Large intestine (tissue), 3 donors: ENCODE results near the gene TRAPPC2L. TPM values are rescaled to one million over a fixed set of nuclear protein-coding genes. Genes with fewer than 3 reads are reported as not detected.

Experiments
- DNase-seq, 2 donors: peaks; one replicate each; pipeline versions ENCODE4 v3.0.0 to v3.0.0-alpha.2; 2013
- H3K27ac ChIP-seq: one replicate; pipeline ENCODE4 v1.5.1; 2013; ENCODE audit warnings: low read length
- H3K27me3 ChIP-seq: 2 replicates; pipeline ENCODE4 v1.6.1; 2013; ENCODE audit warnings: low read length; ENCODE audit not compliant: control insufficient read depth, insufficient read depth
- H3K36me3 ChIP-seq: 2 replicates; pipeline ENCODE4 v1.6.1; 2013; ENCODE audit warnings: low read length; ENCODE audit not compliant: control insufficient read depth, insufficient read depth
- H3K4me1 ChIP-seq: one replicate; pipeline ENCODE4 v1.6.1; 2013; ENCODE audit warnings: low read length; ENCODE audit not compliant: control insufficient read depth, insufficient read depth
- H3K4me3 ChIP-seq: one replicate; pipeline ENCODE4 v1.5.1; 2013; ENCODE audit warnings: low read length
- H3K9me3 ChIP-seq: one replicate; pipeline ENCODE4 v1.6.1; 2013; ENCODE audit warnings: mild to moderate bottlenecking, low read depth, low read length, moderate library complexity; ENCODE audit not compliant: control insufficient read depth
- WGBS: methylation state at CpG from one replicate; pipeline ENCODE4 v1.1.5; 2013; ENCODE audit warnings: low lambda C conversion rate; ENCODE audit not compliant: insufficient coverage; 5-methylcytosine and 5-hydroxymethylcytosine counted together
- polyA plus RNA-seq: library from polyadenylated mRNA; unstranded; fragments of 120-200 nt; gene quantifications from one replicate; pipeline ENCODE4 v1.2.1, GENCODE V29; 2013

TRAPPC2L gene
- polyA plus RNA-seq, 1 donor: 96.0 TPM

GRCh38 chr16:88901718-88902337, 44.9 kb downstream of the TRAPPC2L start:
- no peaks in the 10 kb centered on the region for H3K4me1 ChIP-seq
- no peaks in the 10 kb centered on the region for H3K27me3 ChIP-seq
- no CpG with 5 or more reads among the region's 26 CpGs for WGBS
- no peak overlapping the region for H3K4me3 ChIP-seq
- no peak for DNase-seq
- no peak overlapping the region for H3K27ac ChIP-seq
- H3K9me3 ChIP-seq: no peaks in the 10 kb centered on the region
- no peaks in the 10 kb centered on the region for H3K36me3 ChIP-seq

- H3K4me3 ChIP-seq: no peak overlapping the region
- H3K4me1 ChIP-seq: no peaks in the 10 kb centered on the region
- WGBS: 80% methylated on average over 1 of the region's 16 CpGs
- no peaks in the 10 kb centered on the region for H3K36me3 ChIP-seq
- H3K9me3 ChIP-seq: no peaks in the 10 kb centered on the region
- no peaks in the 10 kb centered on the region for H3K27me3 ChIP-seq
- no peak overlapping the region for H3K27ac ChIP-seq
- no peak for DNase-seq
Measured at GRCh38 chr16:88902744-88903143, 45.8 kb downstream of the TRAPPC2L start.

GRCh38 chr16:88903267-88903666, 46.3 kb downstream of the TRAPPC2L start:
- Histone ChIP-seq H3K4me3 (no peak overlapping the region), H3K27ac (no peak overlapping the region), H3K27me3 (no peaks in the 10 kb centered on the region), H3K36me3 (no peaks in the 10 kb centered on the region), H3K4me1 (no peaks in the 10 kb centered on the region), H3K9me3 (no peaks in the 10 kb centered on the region)
- no CpG with 5 or more reads among the region's 14 CpGs for WGBS
- DNase-seq: no peak

DNA sequence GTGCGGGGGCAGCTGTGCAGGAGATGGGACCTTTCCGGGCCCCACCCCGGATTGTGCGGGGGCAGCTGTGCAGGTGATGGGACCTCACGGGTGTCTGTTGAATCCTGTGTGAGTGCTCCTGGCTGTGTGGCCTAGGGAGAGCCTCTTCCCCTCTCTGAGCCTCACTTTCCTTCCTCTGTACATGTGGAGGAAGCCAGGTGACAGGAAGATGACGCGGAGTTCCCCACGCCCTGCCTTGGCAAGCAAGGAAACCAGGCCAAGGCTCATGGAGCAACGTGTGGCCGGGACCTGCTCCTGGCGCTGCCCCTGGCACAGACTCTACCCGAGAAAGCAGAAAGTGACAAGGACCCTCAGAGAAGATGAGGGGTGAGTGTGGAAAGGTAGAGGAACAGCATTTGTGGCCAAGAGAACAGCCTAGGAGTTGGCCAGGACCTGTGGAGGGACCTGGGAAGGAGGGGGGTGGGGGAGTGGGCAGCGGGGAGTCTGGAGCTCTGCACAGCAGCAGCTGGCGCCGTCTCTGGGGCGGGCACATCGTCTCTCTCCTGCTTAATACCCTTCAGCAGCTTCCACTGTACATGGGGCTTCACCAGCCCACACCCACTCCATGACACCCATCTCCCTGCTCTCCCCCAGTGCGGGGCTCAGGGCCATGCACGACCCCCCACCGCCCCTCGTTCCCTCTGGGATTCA, 47.9 kb downstream of the TRAPPC2L start:
- H3K4me3 ChIP-seq: no peak overlapping the region
- H3K27me3 ChIP-seq: no peaks in the 10 kb centered on the region
- WGBS: no CpG with 5 or more reads among the region's 21 CpGs
- H3K4me1 ChIP-seq: no peaks in the 10 kb centered on the region
- H3K36me3 ChIP-seq: no peaks in the 10 kb centered on the region
- no peak for DNase-seq
- H3K9me3 ChIP-seq: peaks cover under 1% of the 10 kb centered on the region
- no peak overlapping the region for H3K27ac ChIP-seq

DNA sequence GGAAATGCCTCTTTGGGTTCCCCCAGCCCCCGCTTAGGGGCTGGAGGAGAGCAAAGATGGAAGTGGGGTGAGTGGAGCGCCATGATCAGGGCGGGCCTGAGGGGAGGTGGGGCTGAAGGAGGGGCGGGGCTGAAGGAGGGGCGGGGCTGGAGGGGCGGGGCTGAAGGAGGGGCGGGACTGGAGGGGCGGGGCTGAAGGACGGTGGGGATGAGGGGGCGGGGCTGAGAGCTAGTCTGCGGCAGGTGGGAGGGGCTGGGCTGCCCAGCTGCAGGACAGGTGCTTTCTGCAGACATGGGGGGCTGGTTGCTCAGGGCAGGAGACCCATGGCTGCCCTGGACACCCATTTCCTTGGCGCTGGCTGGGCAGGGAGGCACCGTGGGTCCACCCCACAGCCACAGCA, 48.6 kb downstream of the TRAPPC2L start:
- no peak for DNase-seq
- no peaks in the 10 kb centered on the region for H3K27me3 ChIP-seq
- H3K27ac ChIP-seq: no peak overlapping the region
- no CpG with 5 or more reads among the region's 13 CpGs for WGBS
- H3K9me3 ChIP-seq: peaks cover 4% of the 10 kb centered on the region
- H3K36me3 ChIP-seq: no peaks in the 10 kb centered on the region
- H3K4me3 ChIP-seq: no peak overlapping the region
- H3K4me1 ChIP-seq: no peaks in the 10 kb centered on the region

DNA sequence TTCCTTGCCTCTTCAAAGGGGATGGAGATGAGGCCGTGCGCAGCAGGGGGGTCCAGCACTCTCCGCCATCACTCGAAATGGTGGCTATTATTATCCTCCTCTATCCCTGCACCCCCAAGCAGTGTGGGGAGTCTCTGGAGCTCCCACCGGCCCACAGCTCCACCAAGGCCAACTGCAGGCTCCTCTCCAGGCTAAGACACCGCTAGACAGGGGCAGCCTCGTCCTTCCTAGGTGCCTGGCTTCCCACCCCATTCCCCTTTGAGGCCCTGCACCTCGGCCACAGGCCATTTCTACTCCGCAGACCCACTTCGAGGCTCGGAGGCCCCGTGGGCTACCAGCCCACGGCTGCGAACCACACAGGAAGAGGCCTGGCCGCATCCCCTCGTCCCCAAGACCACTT, 49.1 kb downstream of the TRAPPC2L start:
- DNase-seq: no peak
- H3K27ac ChIP-seq: no peak overlapping the region
- no peaks in the 10 kb centered on the region for H3K27me3 ChIP-seq
- no peak overlapping the region for H3K4me3 ChIP-seq
- H3K36me3 ChIP-seq: no peaks in the 10 kb centered on the region
- no CpG with 5 or more reads among the region's 16 CpGs for WGBS
- H3K9me3 ChIP-seq: peaks cover 4% of the 10 kb centered on the region
- H3K4me1 ChIP-seq: no peaks in the 10 kb centered on the region

GRCh38 chr16:88906535-88907105, 49.7 kb downstream of the TRAPPC2L start:
- Histone ChIP-seq H3K27me3 (no peaks in the 10 kb centered on the region), H3K4me3 (no peak overlapping the region), H3K27ac (no peak overlapping the region), H3K36me3 (no peaks in the 10 kb centered on the region), H3K4me1 (no peaks in the 10 kb centered on the region), H3K9me3 (peaks cover 4% of the 10 kb centered on the region)
- WGBS: no CpG with 5 or more reads among the region's 22 CpGs
- DNase-seq: no peak

- Histone ChIP-seq H3K4me1 (no peaks in the 10 kb centered on the region), H3K36me3 (no peaks in the 10 kb centered on the region), H3K4me3 (no peak overlapping the region), H3K27ac (no peak overlapping the region), H3K9me3 (peaks cover 4% of the 10 kb centered on the region), H3K27me3 (no peaks in the 10 kb centered on the region)
- WGBS: no CpG with 5 or more reads among the region's 4 CpGs
- DNase-seq: no peak
Measured at GRCh38 chr16:88907768-88908167, 50.8 kb downstream of the TRAPPC2L start.

GRCh38 chr16:88908307-88908706, 51.4 kb downstream of the TRAPPC2L start:
- H3K9me3 ChIP-seq: peaks cover 4% of the 10 kb centered on the region
- no peak overlapping the region for H3K4me3 ChIP-seq

DNA sequence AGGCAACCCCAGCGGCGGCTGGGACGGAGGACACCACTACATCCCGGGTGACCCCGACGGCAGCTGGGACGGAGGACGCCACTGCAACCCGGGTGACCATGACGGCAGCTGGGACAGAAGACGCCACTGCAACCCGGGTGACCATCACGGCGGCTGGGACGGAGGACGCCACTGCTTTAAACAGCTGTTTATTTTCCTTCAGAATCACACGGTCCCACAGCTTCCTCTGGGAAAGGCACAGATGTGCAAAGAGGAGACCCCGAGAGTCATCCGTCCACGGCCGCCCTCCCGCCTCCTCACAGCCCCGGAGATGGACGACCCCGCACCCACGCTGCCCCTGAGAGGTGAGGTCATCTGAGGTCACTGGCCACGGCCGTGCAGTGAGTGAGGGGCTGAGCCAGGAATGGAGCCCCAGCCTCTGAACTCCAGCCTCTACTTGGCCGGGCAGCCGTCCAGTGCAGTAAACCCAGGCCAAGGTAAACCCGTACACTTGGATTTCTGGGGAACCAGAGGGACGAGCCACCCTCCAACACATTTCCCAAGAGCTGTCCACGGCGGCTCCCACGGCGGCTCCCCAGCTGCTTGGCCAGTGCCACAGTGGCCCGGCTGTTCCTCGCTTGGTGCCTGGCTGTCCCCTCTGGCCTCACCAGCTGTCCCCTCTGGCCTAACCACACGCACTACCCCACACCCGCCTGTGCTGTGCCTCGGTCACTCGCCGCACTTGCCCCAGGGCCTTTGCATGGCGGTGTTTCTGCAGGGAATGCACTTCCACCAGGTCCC, 52.7 kb downstream of the TRAPPC2L start:
- H3K27me3 ChIP-seq: no peaks in the 10 kb centered on the region
- no peaks in the 10 kb centered on the region for H3K4me1 ChIP-seq
- H3K36me3 ChIP-seq: no peaks in the 10 kb centered on the region
- no CpG with 5 or more reads among the region's 44 CpGs for WGBS
- no peak overlapping the region for H3K4me3 ChIP-seq
- no peak for DNase-seq
- no peak overlapping the region for H3K27ac ChIP-seq
- peaks cover 4% of the 10 kb centered on the region for H3K9me3 ChIP-seq

More at GRCh38 chr16:88908307-88908706, 51.4 kb downstream of the TRAPPC2L start:
- no peak for DNase-seq
- H3K36me3 ChIP-seq: no peaks in the 10 kb centered on the region
- no peaks in the 10 kb centered on the region for H3K4me1 ChIP-seq
- H3K27me3 ChIP-seq: no peaks in the 10 kb centered on the region
- no peak overlapping the region for H3K27ac ChIP-seq
- no CpG with 5 or more reads among the region's 17 CpGs for WGBS
